Neural progenitor cell (in vitro differentiated cells): ENCODE measurements around the gene IRF5. TPM values are rescaled to one million over a fixed set of nuclear protein-coding genes. Genes with fewer than 3 reads are reported as not detected.

Source experiments
- DNase-seq: peaks from one replicate; pipeline ENCODE4 v3.0.0-alpha.2; 2016; ENCODE audit warnings: low spot score
- H2AFZ ChIP-seq: fragments of 200-600 bp; sonication (generic); replicated peaks from 2 replicates; pipeline ENCODE4 v1.6.1; 2016; ENCODE audit warnings: antibody characterized with exemption
- H3F3A ChIP-seq: fragments of 200-600 bp; sonication (generic); 2 replicates; pipeline ENCODE4 v1.6.1; 2016; ENCODE audit warnings: antibody characterized with exemption, low read depth
- H3K27ac ChIP-seq: fragments of 200-600 bp; sonication (generic); 2 replicates; pipeline ENCODE4 v1.5.1; 2016; ENCODE audit warnings: mild to moderate bottlenecking
- H3K27me3 ChIP-seq: fragments of 200-600 bp; sonication (generic); 2 replicates; pipeline ENCODE4 v1.6.1; 2016; ENCODE audit warnings: mild to moderate bottlenecking, moderate library complexity
- H3K36me3 ChIP-seq: fragments of 200-600 bp; sonication (generic); 2 replicates; pipeline ENCODE4 v1.5.1; 2016
- H3K4me1 ChIP-seq: fragments of 200-600 bp; sonication (generic); 2 replicates; pipeline ENCODE4 v1.6.1; 2016; ENCODE audit warnings: mixed run types
- H3K4me2 ChIP-seq: fragments of 200-600 bp; sonication (generic); 2 replicates; pipeline ENCODE4 v1.6.1; 2016
- H3K4me3 ChIP-seq: fragments of 200-600 bp; sonication (generic); 2 replicates; pipeline ENCODE4 v1.5.1; 2016
- H3K79me2 ChIP-seq: fragments of 200-600 bp; sonication (generic); 2 replicates; pipeline ENCODE4 v1.6.1; 2016; ENCODE audit warnings: low read depth
- H3K9ac ChIP-seq: fragments of 200-600 bp; sonication (generic); 2 replicates; pipeline ENCODE4 v1.6.1; 2016
- H3K9me3 ChIP-seq: fragments of 200-600 bp; sonication (generic); 2 replicates; pipeline ENCODE4 v1.5.1; 2016; ENCODE audit warnings: low read depth
- H4K20me1 ChIP-seq: fragments of 200-600 bp; sonication (generic); 2 replicates; pipeline ENCODE4 v1.6.1; 2016; ENCODE audit warnings: low read depth
- H3K27ac Mint-ChIP-seq: 3 replicates; pipeline ENCODE4 v1.8.0; 2021; ENCODE audit warnings: mixed read lengths
- H3K27me3 Mint-ChIP-seq: 2 replicates; pipeline ENCODE4 v1.8.0; 2022; ENCODE audit warnings: low read depth, mild to moderate bottlenecking, inconsistent platforms, moderate library complexity, mixed read lengths; ENCODE audit not compliant: insufficient read depth
- H3K36me3 Mint-ChIP-seq: 3 replicates; pipeline ENCODE4 v1.8.0; 2021; ENCODE audit warnings: mixed read lengths
- H3K4me1 Mint-ChIP-seq: 3 replicates; pipeline ENCODE4 v1.8.0; 2021; ENCODE audit warnings: mixed read lengths
- H3K4me3 Mint-ChIP-seq: 3 replicates; pipeline ENCODE4 v1.8.0; 2021; ENCODE audit warnings: mild to moderate bottlenecking, moderate library complexity, mixed read lengths
- H3K9me3 Mint-ChIP-seq: 3 replicates; pipeline ENCODE4 v1.8.0; 2020; ENCODE audit warnings: mixed read lengths
- EZH2 ChIP-seq: fragments of 200-600 bp; sonication (generic); IDR thresholded peaks from 2 replicates; pipeline ENCODE4 v1.6.1; 2017; ENCODE audit warnings: antibody characterized with exemption, mild to moderate bottlenecking, moderate library complexity
- EZH2phosphoT487 ChIP-seq: fragments of 200-600 bp; sonication (generic); IDR thresholded peaks from 2 replicates; pipeline ENCODE4 v1.6.1; 2017; ENCODE audit warnings: antibody characterized with exemption
- total RNA-seq: library from RNA; depleted of rRNA; stranded (reverse); fragments of >200 nt; gene quantifications from 2 replicates; pipeline ENCODE4 v1.2.3, GENCODE V29; 2015; ENCODE audit warnings: low replicate concordance
- TF ChIP-seq, protein P1 (sequence below): fragments of 200-600 bp; sonication (generic); IDR thresholded peaks from 2 replicates; pipeline ENCODE4 v1.5.1; 2017; ENCODE audit warnings: antibody characterized with exemption, mild to moderate bottlenecking

The IRF5 gene
- total RNA-seq, 1 donor from 2014 or later = 0.22 TPM

- H3K4me1 ChIP-seq = peaks cover 21% of the 10 kb centered on the region
- no peak overlapping the region for H3K4me3 ChIP-seq
- no peak overlapping the region for H3K4me2 ChIP-seq
- peaks cover 24% of the 10 kb centered on the region for H3F3A ChIP-seq
- Mint-ChIP-seq H3K9me3 (no peaks in the 10 kb centered on the region), H3K27me3 (peaks cover 16% of the 10 kb centered on the region), H3K4me3 (peak overlapping the region; percentile 62), H3K27ac (peak overlapping the region; percentile 14), H3K36me3 (no peaks in the 10 kb centered on the region), H3K4me1 (peaks cover 28% of the 10 kb centered on the region)
- no peak overlapping the region for H2AFZ ChIP-seq
- no peaks in the 10 kb centered on the region for H3K9me3 ChIP-seq
- no peaks in the 10 kb centered on the region for H4K20me1 ChIP-seq
- TF ChIP-seq EZH2 (no peak), EZH2phosphoT487 (no peak)
- TF ChIP-seq, protein P1, sequence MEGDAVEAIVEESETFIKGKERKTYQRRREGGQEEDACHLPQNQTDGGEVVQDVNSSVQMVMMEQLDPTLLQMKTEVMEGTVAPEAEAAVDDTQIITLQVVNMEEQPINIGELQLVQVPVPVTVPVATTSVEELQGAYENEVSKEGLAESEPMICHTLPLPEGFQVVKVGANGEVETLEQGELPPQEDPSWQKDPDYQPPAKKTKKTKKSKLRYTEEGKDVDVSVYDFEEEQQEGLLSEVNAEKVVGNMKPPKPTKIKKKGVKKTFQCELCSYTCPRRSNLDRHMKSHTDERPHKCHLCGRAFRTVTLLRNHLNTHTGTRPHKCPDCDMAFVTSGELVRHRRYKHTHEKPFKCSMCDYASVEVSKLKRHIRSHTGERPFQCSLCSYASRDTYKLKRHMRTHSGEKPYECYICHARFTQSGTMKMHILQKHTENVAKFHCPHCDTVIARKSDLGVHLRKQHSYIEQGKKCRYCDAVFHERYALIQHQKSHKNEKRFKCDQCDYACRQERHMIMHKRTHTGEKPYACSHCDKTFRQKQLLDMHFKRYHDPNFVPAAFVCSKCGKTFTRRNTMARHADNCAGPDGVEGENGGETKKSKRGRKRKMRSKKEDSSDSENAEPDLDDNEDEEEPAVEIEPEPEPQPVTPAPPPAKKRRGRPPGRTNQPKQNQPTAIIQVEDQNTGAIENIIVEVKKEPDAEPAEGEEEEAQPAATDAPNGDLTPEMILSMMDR = no peak
- no peaks in the 10 kb centered on the region for H3K36me3 ChIP-seq
- H3K9ac ChIP-seq = no peak overlapping the region
- no peak for DNase-seq
- H3K79me2 ChIP-seq = no peaks in the 10 kb centered on the region
- H3K27me3 ChIP-seq = peaks cover 21% of the 10 kb centered on the region
- H3K27ac ChIP-seq = no peak overlapping the region
Observed at GRCh38 chr7:128906001-128906765, 31.5 kb upstream of the IRF5 start.

DNA sequence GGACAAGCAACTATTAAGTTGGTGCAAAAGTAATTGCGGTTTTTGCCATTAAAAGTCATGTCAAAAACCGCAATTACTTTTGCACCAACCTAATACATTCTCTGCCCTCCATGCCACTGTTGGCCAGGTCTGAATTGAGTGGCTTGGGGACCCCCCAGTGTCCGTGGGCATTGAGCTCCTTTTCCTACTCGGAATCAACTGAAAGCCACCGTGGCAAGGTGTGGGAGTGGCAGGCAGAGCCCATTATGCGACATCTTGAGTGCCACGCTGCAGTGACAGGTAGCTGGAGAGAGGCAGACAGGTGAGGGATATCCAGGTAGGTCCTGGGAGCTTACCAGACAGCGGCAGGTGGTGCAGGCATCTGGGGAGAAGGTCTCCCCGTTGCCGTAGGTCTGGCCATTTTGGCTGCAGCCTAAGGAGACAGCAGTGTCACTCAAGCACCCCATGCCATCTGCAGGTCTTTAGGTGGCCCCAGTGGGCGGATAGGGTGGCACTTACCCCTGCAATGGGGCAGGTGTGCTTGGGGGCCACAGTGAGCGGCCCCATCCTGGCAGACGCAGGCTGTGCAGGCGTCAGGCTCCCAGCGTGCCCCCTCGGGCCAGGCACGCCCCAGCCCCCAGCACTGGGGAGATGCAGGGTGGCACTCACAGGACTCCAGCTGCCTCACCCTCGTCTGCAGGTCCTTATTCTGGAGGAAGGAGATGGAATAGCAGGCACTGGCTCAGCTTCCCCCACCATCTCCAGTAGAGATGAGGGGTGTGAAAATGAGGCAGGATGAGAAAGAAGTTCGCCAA lies 30.8 kb upstream of the IRF5 start:
- no peaks in the 10 kb centered on the region for H3K79me2 ChIP-seq
- H3K9me3 Mint-ChIP-seq = no peaks in the 10 kb centered on the region
- H3F3A ChIP-seq = peaks cover 32% of the 10 kb centered on the region
- no peaks in the 10 kb centered on the region for H3K9me3 ChIP-seq
- H3K9ac ChIP-seq = no peak overlapping the region
- no peaks in the 10 kb centered on the region for H3K36me3 ChIP-seq
- H3K4me2 ChIP-seq = no peak overlapping the region
- H4K20me1 ChIP-seq = no peaks in the 10 kb centered on the region
- H3K4me1 Mint-ChIP-seq = peaks cover 36% of the 10 kb centered on the region
- H3K36me3 Mint-ChIP-seq = no peaks in the 10 kb centered on the region
- H2AFZ ChIP-seq = no peak overlapping the region
- no peak overlapping the region for H3K4me3 Mint-ChIP-seq
- no peak for DNase-seq
- peaks cover 29% of the 10 kb centered on the region for H3K4me1 ChIP-seq
- H3K4me3 ChIP-seq = no peak overlapping the region
- H3K27me3 ChIP-seq = peaks cover 21% of the 10 kb centered on the region
- peaks cover 16% of the 10 kb centered on the region for H3K27me3 Mint-ChIP-seq
- TF ChIP-seq, protein P1 = no peak
- TF ChIP-seq EZH2 = no peak
- no peak overlapping the region for H3K27ac ChIP-seq
- H3K27ac Mint-ChIP-seq = no peak overlapping the region

DNA sequence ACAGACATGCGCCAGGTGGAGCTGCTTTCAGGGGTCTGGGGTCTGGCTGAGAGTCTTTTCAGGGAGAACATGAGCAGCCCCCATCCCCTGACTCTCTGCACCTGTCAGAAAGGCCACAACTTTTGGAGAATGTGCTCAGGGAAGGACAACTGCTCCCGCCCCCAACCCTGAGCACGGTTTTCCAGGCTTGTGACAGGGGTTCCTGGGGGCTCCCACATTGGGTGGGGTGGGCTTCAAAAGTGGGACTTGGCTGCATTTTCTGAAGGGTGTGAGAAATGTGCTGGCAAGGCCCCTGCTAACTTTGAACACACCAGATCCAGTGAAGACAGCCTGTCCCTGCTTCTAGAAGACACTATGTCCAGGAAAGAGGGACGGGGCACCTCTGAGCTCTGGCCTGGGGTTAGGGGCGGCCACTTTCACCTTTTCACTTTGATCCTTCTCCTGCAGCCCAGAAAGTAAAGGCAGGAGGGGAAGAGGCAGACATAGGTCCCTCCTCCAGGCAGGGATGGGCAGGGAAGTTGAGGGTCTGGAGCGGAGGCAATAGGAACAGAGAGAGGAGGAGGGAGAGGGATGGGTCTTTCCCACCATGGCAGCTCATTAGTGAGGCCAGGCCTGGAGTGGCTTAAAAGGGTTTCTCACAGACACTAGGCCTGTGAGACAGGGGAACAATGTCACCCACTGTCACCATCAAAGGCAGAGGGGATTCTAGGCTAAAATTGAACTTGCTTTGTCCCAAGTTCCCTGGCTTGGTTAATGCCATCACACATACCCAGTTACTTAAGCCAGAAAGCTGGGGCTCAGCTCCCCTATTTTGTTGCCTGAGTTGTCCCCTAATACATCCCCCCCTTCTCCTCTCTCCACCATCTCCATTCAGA lies 28.7 kb upstream of the IRF5 start:
- Histone ChIP-seq H2AFZ (peak overlapping the region; percentile 93), H3K9ac (no peak overlapping the region), H4K20me1 (no peaks in the 10 kb centered on the region), H3K4me2 (peak overlapping the region; percentile 72), H3K9me3 (no peaks in the 10 kb centered on the region), H3K4me3 (peak overlapping the region; percentile 48), H3K27ac (no peak overlapping the region), H3K27me3 (peaks cover 25% of the 10 kb centered on the region), H3K36me3 (no peaks in the 10 kb centered on the region), H3K4me1 (peaks cover 29% of the 10 kb centered on the region), H3F3A (peaks cover 33% of the 10 kb centered on the region), H3K79me2 (no peaks in the 10 kb centered on the region)
- H3K36me3 Mint-ChIP-seq = no peaks in the 10 kb centered on the region
- peaks cover 16% of the 10 kb centered on the region for H3K27me3 Mint-ChIP-seq
- peaks cover 42% of the 10 kb centered on the region for H3K4me1 Mint-ChIP-seq
- H3K9me3 Mint-ChIP-seq = no peaks in the 10 kb centered on the region
- DNase-seq = peak; percentile 39
- peak overlapping the region; percentile 78 for H3K4me3 Mint-ChIP-seq
- peak overlapping the region; percentile 6 for H3K27ac Mint-ChIP-seq
- no peak for TF ChIP-seq EZH2phosphoT487
- TF ChIP-seq, protein P1 = no peak
